Epithelial cell of proximal tubule (primary cell): ENCODE results near the gene FKBP4. TPM values are rescaled to one million over a fixed set of nuclear protein-coding genes. Genes with fewer than 3 reads are reported as not detected.
A peak's percentile ranks its signal among the peaks of the same experiment; 100 is the strongest.

Experiments used
- DNase-seq: peaks from one replicate; pipeline ENCODE4 v3.0.0-alpha.2; 2011; ENCODE audit warnings: low read depth
- H3K4me3 ChIP-seq: 2 replicates; pipeline ENCODE4 v1.5.1; 2011; ENCODE audit warnings: low read depth, mild to moderate bottlenecking, low read length
- CTCF ChIP-seq: conservative IDR thresholded peaks from 2 replicates; pipeline ENCODE4 v1.5.1; 2012; ENCODE audit warnings: low read depth, mild to moderate bottlenecking, low read length
- total RNA-seq: library from RNA; depleted of rRNA; stranded (reverse); fragments of >200 nt; gene quantifications from 2 replicates; pipeline ENCODE4 v1.2.3, GENCODE V29; 2015

The FKBP4 gene
- total RNA-seq = 51.9 and 87.3 TPM in 2 replicates

- H3K4me3 ChIP-seq = peak within 1 kb of the TSS; percentile 81
- no peak for DNase-seq
- no peak for TF ChIP-seq CTCF
These were observed at the start of gene FKBP4 for GRCh38 chr12:2794736-2795289. FKBP4 (plus strand) TSS chr12:2794970; CDS start chr12:2795140, 170 bp downstream.

GRCh38 chr12:2745655-2746054 is 49.1 kb upstream of the FKBP4 start:
- no peak overlapping the region for H3K4me3 ChIP-seq
- DNase-seq = no peak
- TF ChIP-seq CTCF = no peak

GRCh38 chr12:2749580-2749979 is 45.2 kb upstream of the FKBP4 start:
- no peak for DNase-seq
- no peak overlapping the region for H3K4me3 ChIP-seq
- no peak for TF ChIP-seq CTCF

GRCh38 chr12:2750185-2750584 is 44.6 kb upstream of the FKBP4 start:
- TF ChIP-seq CTCF = no peak
- no peak overlapping the region for H3K4me3 ChIP-seq
- DNase-seq = no peak

- no peak overlapping the region for H3K4me3 ChIP-seq
- no peak for TF ChIP-seq CTCF
- no peak for DNase-seq
These were observed 43.5 kb upstream of the FKBP4 start for GRCh38 chr12:2751230-2751629.

- DNase-seq = no peak
- no peak overlapping the region for H3K4me3 ChIP-seq
- no peak for TF ChIP-seq CTCF
These were observed 43.1 kb upstream of the FKBP4 start for GRCh38 chr12:2751686-2752085.

- no peak overlapping the region for H3K4me3 ChIP-seq
- peak; percentile 41 for TF ChIP-seq CTCF
- DNase-seq = no peak
These were observed 41.9 kb upstream of the FKBP4 start for GRCh38 chr12:2752676-2753371.
